Right ventricle myocardium superior (tissue), 1 donor: ENCODE measurements around the gene ZNF330. TPM values are rescaled to one million over a fixed set of nuclear protein-coding genes. Genes with fewer than 3 reads are reported as not detected.
A peak's percentile ranks its signal among the peaks of the same experiment; 100 is the strongest.
"Not testable (repeated sequence)": the region's sequence is repeated elsewhere in the genome, so short reads cannot be mapped to it uniquely, and the experiment has no call there.

Experiments
- ATAC-seq: fragments of 200-7000 bp; cut with Tn5 transposase; one replicate; pipeline ENCODE4 v1.9.1; 2020; ENCODE audit warnings: mild to moderate bottlenecking; ENCODE audit not compliant: poor library complexity
- DNase-seq: peaks from one replicate; pipeline ENCODE4 v3.0.0-alpha.2; 2020
- intact Hi-C: fragments of 100-400 bp; cut with DNase I; formaldehyde crosslinking; loops from one replicate; pipeline ENCODE4 v1.11.2; 2022
- total RNA-seq: library from RNA; stranded (reverse); fragmentation: NEBNext Ultra II Directional; extraction: Animal tissue kit (Norgen Biotek cat#: 25700); gene quantifications from one replicate; pipeline ENCODE4 v1.2.1, GENCODE V29; 2021
- donor health status: DM: no; HTN: yes; CAD: no; lungs with severe emphysema.

Gene ZNF330
- total RNA-seq, 1 donor from 2014 or later, result 147 TPM

GRCh38 chr4:141223418-141223817 is 2.7 kb downstream of the ZNF330 start:
- DNase-seq (no peak), ATAC-seq (peak; percentile 39)
- intact Hi-C loops, result no loop called here

GRCh38 chr4:141227280-141227679 is 6.6 kb downstream of the ZNF330 start:
- DNase-seq, intact Hi-C loops, ATAC-seq: not testable (repeated sequence)

- DNase-seq (no peak), ATAC-seq (peak; percentile 43)
- intact Hi-C loops, result no loop called here
These were observed 8.9 kb downstream of the ZNF330 start for GRCh38 chr4:141229408-141230101.

GRCh38 chr4:141233673-141234072 is 13.0 kb downstream of the ZNF330 start:
- intact Hi-C loops, result no loop called here
- ATAC-seq (no peak), DNase-seq (no peak)

GRCh38 chr4:141238186-141238585 is 17.5 kb downstream of the ZNF330 start:
- intact Hi-C loops, result no loop called here
- no peak for DNase-seq
- ATAC-seq, result no peak

GRCh38 chr4:141240259-141240658 is 19.6 kb downstream of the ZNF330 start:
- intact Hi-C loops, result no loop called here
- DNase-seq (no peak), ATAC-seq (no peak)

- no peak for ATAC-seq
- intact Hi-C loops, result no loop called here
- DNase-seq, result no peak
These were observed 20.0 kb downstream of the ZNF330 start for GRCh38 chr4:141240671-141241070.

- intact Hi-C loops, result no loop called here
- no peak for ATAC-seq
- DNase-seq, result no peak
These were observed 21.3 kb downstream of the ZNF330 start for GRCh38 chr4:141241986-141242385.

- intact Hi-C loops, result no loop called here
- ATAC-seq (no peak), DNase-seq (no peak)
These were observed 23.7 kb downstream of the ZNF330 start for GRCh38 chr4:141244419-141244818.

GRCh38 chr4:141246243-141246642 is 25.5 kb downstream of the ZNF330 start:
- ATAC-seq (no peak), DNase-seq (no peak)
- intact Hi-C loops, result no loop called here

- DNase-seq (no peak), ATAC-seq (no peak)
- intact Hi-C loops, result no loop called here
These were observed 26.2 kb downstream of the ZNF330 start for GRCh38 chr4:141246683-141247429.

- intact Hi-C loops, result no loop called here
- no peak for ATAC-seq
- no peak for DNase-seq
These were observed 26.7 kb downstream of the ZNF330 start for GRCh38 chr4:141247430-141247780.

- intact Hi-C loops, result no loop called here
- ATAC-seq (peak; percentile 25), DNase-seq (no peak)
These were observed 27.3 kb downstream of the ZNF330 start for GRCh38 chr4:141248029-141248428.

GRCh38 chr4:141248486-141248885 is 27.8 kb downstream of the ZNF330 start:
- DNase-seq (no peak), ATAC-seq (no peak)

GRCh38 chr4:141254326-141254725 is 33.6 kb downstream of the ZNF330 start:
- ATAC-seq (no peak), DNase-seq (no peak)
- intact Hi-C loops, result no loop called here

More at GRCh38 chr4:141248486-141248885, 27.8 kb downstream of the ZNF330 start:
- intact Hi-C loops, result no loop called here

- intact Hi-C loops, result no loop called here
- DNase-seq (no peak), ATAC-seq (no peak)
These were observed 34.3 kb downstream of the ZNF330 start for GRCh38 chr4:141255016-141255415.

GRCh38 chr4:141258558-141258957 is 37.9 kb downstream of the ZNF330 start:
- intact Hi-C loops, result no loop called here
- no peak for DNase-seq

GRCh38 chr4:141275834-141276233 is 55.1 kb downstream of the ZNF330 start:
- intact Hi-C loops, result no loop called here
- no peak for ATAC-seq
- DNase-seq, result no peak

More at GRCh38 chr4:141258558-141258957, 37.9 kb downstream of the ZNF330 start:
- no peak for ATAC-seq

- DNase-seq, result no peak
- no peak for ATAC-seq
- intact Hi-C loops, result no loop called here
These were observed 62.5 kb downstream of the ZNF330 start for GRCh38 chr4:141283152-141283551.

- intact Hi-C loops, result no loop called here
- ATAC-seq, result no peak
- no peak for DNase-seq
These were observed 62.9 kb downstream of the ZNF330 start for GRCh38 chr4:141283563-141283962.
